ENCODE measurements around the gene NECAP2.
"Not testable (repeated sequence)": the region's sequence is repeated elsewhere in the genome, so short reads cannot be mapped to it uniquely, and the experiment has no call there.

NECAP2 gene

DNA sequence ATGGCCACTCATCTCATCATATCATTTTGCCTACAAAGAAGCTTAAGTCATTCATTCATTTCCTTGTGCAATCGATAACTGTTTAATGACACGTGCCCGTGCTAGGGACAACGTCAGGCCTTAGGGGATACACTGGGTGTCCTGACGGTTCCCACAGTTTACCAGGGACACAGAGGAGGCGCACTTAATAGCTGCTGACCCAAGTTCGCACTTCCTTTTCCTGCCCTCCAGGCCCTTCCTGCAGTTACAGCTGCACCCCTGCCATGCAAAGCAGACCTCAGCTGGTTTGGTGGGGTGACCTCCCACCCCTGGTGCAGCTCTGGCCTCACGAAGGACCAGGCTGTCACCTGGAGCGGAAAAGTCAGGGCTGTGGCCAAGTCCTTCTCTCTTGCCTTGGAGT, 7.5 kb upstream of the NECAP2 start:
- no peak for DNase-seq

DNA sequence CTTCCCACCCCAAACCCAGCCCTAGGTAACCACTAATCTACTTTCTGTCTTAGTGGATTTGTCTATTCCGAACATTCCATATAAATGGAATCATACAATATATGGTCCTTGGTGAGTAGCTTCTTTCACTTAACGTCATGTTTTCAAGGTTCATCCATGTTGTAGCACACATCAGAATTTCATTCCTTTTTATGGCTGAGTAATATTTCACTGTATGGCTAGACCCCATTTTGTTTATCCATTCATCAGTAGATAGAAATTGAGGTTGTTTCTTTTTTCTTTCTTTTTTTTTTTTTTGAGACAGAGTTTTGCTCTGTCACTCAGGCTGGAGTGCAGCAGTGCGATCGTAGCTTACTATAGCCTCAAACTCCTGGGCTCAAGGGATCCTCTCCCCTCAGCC, 6.5 kb upstream of the NECAP2 start:
- DNase-seq: no peak

DNA sequence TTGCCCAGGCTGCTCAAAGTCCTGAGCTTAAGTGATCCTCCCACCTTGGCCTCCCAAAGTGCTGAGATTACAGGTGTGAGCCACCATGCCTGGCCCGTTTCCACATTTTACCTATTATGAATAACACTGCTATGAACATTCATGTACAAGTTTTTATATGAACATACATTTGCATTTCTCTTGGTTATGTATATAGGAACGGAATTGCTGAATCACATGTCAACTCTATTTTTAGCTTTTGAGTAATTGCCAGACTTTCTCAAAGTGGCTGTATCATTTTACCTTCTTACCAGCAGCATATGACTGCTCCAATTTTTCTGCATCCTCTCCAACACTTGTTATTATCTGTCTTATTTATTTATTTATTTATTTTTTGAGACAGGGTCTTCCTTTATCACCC, 6.0 kb upstream of the NECAP2 start:
- DNase-seq: no peak

DNA sequence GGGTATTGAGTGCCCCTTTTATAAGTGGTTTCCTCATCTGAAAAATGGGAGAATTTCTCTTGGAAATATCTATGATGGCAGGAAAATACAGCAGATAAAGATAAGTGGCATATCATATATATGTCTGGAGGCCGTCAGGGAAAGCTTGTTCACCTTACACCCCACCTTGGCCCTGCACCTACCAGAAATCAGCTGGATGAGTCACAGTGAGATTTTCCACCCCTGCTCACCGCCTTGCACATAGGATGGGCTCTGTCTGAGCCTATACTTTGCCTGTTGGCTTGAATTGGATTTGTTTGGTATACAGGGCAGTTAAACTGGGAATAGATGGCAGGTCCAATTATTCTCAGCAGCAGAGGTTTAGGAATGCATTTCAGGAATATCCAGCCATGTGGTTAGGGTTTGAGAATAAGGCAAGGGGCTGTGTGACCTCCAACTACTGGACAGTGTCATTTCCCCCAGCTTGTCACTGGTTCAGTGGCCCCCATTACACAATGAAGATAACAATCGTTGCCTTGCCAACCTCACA, 3.5 kb upstream of the NECAP2 start, which contains the start of gene SPATA21:
SPATA21 (minus strand) TSS at position 479 of the 529 bp plus-strand sequence. CDS start 6,053 bp downstream, outside the sequence.
- no peak for DNase-seq

DNA sequence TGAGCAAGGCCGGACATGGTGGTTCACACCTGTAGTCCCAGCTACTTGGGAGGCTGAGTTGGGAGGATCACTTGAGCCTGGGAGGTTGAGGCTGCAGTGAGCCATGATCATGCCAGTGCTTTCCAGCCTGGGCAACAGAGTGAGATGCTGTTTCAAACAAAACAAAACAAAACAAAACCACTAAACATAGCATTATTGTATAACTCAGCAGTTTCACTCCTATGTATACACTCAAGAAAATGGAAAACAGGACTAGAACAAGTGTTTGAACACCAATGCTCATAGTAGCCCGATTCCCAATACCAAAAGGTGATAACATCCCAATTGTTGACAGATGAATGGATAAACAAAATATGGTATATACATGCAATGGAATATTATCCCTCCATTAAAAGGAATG, 2.0 kb upstream of the NECAP2 start:
- no peak for DNase-seq

DNA sequence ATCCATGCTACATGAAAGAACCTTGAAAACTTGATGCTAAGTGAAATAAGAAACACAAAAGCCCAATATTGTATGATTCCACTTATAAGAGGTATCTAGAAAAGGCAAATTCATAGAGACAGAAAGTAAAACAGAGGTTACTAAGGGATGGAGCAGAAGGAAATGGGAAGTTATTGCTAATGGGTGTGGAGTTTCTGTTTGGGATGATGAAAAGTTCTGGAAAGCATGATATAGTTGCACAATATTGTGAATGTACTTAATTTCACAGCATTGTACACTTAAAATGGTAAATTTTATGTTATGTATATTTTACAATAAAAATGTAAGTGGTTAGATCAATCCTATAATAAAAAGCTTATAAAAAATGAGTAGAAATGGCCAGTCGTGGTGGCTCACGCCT, 1.6 kb upstream of the NECAP2 start:
- DNase-seq: no peak

DNA sequence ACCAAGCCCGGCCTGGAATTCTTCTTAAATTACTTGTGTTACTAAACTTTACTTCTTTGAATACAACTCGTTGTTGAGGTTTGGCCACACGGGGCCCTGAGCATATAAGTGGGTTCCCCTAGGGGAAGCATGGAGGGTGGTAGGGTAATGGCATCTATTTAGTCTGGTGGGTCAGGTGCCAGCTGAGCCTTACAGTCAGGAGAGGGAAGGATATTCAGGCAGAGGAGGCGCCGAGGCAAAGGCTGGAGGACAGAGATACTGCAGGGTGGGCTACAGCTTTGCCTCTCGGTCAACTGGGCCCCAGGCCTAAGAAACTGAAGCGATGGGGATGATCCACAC, 424 bp upstream of the NECAP2 start:
- no peak for DNase-seq

DNA sequence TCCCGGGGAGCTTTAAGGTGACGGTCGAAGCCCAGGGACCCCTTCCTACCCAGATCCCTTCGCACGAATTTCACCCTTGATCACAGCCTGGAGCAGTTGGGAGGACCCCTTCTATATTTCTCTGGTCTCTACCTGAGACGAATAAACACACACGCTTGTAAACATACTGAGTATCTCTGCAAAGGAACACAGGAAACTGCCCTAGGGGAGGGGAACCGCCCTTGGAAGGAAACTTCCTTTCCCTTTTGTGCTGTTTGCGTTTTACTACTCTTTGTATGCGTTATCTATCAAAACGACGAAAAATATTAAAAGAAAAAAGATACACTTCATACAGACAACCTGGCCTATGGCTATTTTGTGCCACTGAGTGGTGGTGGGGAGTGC, 750 bp downstream of the NECAP2 start:
- DNase-seq: no peak

DNA sequence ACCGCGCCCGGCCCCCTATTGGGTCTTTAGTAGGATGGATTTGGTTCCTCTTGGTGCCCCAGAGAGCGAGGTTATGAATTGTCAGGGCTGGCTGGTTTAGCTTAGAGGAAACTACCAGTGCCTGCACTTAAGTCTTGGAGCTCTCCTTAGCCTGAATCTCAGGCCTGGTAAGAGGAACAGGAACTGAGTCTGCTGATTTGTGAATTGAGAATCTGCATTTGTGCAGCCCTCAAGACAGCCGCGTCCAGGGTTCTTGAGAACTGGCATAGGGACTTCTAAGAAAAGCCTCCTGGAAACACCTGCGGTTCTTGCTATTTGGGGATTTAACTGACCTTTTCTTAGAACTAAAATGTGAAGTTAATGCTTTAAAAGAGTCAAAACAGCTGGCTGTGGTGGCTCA, 1.7 kb downstream of the NECAP2 start:
- DNase-seq: no peak

DNA sequence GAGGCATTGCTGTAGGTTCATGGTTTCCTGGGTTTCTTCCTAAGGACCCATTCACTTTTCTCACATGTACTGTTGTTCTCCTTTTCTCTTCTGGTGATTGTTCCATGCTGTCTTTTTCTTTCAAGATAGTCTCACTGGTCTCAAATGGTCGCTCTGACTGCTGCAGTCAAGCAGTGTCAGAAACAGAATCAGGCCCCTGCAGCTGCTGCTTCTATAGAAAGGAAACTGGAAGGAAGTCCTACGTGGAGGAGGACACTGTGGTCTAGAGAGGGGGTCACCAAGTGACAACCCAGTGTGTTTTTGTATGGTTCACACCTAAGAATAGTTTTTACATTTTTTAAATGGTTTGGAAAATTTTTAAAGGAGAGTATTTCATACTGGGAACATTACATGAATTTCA, 2.4 kb downstream of the NECAP2 start:
- no peak for DNase-seq

DNA sequence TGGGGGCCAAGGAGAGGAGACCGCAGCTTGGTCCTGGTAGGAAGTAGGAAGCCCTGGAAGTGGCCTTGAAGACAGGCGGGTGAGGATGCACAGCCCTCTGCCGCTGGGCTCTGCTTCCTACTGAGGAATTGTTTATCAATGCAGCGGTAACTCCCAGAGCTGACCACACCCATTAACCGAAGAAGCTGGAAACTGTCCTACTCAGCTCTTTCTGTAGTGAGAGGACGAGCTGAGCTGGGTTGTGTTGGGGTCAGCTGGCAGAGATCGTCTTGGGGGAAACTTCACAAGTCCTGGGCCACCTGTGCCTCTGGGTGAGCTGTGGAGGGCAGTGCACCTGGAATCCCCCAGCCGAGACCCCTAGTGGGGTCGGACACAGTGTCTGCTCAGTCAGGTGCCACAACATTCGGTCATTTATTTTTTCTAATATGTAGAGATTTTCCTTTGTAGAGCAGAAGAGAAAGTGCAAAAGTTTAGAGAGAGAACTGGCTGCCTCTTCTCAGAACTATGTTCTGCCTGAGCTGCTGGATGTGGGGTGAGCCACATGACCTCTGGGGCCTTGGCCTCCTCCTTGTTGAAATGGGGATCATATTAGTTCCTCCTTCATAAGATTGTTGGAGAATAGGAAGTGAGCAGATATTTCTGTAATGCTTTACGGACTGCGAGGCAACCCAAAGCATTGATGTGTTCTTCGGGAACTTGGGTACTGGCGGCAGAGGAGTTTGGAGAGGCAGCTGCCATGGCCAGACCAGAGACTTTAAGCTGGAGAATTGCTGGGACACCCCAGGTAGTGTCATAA, 3.6 kb downstream of the NECAP2 start:
- no peak for DNase-seq

DNA sequence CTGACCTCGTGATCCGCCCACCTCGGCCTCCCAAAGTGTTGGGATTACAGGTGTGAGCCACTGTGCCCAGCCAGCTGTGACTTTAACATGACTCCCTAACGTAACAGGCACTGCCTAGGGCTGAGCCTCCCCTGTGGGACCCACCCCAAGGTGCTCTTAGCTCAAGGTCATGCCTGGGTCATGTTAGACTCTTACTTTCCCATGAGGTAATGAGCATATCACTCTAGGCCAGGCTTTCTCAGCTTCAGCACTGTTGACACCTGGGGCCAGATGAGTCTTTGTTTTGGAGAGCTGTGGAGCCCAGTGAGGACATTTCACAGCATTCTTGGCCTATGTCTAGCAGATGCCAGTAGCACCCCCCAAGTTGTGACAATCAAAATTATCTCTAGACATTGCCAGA, 4.5 kb downstream of the NECAP2 start:
- no peak for DNase-seq

DNA sequence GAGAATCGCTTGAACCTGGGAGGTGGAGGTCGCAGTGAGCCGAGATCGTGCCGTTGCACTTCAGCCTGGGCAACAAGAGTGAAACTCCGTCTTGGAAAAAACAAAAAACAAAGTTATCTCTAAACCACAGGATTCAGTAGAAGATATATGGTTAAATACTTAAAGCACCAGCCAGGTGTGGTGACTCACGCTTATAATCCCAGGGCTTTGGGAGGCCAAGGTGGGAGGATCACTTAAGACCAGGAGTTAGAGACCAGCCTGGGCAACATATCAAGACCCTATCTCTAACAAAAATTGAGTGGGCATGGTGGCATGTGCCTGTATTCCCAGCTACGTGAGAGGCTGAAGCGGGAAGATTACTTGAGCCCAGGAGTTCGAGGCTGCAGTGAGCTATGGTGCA, 5.6 kb downstream of the NECAP2 start:
- no peak for DNase-seq

DNA sequence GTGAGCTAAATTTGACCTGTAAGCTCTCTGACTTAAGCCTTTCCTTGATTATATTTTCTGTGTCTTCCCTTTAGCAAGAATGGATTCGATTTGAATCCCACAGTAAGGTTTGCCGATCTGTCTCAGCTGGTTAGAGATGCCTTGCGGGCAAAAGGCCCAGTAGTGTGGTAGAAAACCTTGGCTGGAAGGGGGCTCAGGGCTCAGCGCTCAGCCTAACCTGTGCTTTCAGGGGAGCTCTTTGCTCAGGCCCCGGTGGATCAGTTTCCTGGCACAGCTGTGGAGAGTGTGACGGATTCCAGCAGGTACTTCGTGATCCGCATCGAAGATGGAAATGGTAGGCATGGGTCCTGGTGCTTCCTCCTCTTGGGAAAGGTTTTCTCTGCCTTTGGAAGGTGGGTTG, 7.1 kb downstream of the NECAP2 start:
- DNase-seq: no peak

DNA sequence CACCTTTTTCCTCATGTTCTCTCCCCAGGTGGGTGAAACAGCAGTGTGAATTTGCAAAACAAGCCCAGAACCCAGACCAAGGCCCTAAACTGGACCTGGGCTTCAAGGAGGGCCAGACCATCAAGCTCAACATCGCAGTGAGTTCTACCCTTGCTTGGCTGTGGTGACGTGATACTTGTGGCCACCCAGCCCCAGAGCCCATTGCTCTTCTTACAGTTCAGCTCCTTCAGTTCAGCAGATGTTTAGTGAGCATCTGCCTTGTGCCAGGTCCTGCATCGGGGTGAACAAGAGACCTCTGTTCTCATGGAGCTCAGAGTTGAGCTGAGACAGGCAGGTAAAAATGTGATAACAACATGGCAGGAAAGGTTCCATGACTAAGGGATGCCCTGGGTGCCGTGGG, 8.5 kb downstream of the NECAP2 start:
- no peak for DNase-seq

DNA sequence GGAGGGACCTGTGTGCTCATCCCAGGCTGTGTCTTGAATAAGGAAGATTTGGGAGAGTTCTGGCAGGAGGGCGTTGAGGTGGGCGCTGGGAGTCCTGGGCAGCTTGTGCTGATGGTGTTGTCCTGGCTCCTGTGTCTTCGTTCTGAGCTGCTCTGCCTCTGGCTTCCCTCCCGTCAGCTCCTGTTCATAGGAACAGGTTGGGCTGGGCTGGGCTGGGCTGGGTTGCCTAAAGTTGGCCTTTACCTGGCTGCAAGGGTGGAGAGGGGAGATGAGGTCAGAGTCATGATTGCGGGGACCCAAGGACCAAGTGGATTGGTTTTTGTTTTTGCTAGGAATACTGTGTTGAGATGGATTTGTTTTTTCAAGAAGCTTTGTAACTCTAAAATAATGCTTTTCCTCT, 9.1 kb downstream of the NECAP2 start:
- no peak for DNase-seq

DNA sequence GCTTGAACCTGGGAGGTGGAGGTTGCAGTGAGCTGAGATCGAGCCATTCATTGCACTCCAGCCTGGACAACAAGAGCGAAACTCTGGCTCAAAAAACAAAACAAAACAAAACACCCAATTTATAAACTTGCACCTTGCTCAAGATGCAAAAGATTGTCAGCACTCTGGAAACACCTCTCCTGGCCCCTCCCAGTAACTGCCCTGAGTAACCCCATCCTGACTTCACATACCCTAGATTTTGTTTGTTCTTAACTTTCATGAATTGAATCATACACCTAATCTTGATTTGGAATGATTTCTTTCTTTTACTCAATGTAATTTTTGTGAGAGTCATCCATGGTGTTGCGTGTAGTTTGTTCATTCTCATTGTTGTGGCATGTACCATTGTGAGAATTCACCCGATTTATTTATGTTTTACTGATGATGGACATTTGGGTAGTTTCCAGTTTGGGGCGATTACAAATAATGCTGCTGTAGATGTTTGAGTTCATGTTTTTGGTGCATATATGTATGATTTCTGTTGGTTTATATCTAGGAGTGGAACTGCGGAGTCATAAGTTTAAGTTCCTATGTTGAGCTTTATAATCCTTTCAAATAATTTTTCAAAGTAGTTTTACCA, 10.4 kb downstream of the NECAP2 start:
- no peak for DNase-seq

DNA sequence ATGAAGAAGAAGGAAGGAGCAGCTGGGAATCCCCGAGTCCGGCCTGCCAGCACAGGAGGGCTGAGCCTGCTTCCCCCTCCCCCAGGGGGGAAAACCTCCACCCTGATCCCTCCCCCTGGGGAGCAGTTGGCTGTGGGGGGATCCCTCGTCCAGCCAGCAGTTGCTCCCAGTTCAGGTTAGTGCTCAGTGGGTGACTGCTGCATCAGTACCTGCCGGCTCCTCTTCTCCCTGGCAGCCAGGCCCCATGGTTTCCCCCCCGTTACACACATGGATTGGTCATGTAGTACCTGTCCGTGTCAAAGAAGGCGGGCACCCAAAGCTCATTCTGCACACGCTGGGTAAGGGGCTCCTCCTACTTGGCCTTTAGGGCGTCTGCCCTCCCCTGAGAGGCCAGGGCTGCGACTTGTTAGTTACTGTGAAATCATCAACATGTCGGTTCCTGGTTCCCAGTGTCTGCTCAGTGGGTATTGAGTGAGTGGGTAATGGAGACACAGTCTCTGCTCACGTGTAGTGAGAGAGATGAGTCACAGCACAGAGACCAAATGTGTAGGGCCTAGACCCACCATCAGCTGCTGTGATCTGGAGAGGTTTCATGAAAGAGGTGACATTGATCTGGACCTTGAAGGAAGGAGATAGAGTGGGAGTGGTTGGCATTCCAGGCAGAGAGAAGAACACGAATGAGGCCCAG, 11.5 kb downstream of the NECAP2 start:
- no peak for DNase-seq

DNA sequence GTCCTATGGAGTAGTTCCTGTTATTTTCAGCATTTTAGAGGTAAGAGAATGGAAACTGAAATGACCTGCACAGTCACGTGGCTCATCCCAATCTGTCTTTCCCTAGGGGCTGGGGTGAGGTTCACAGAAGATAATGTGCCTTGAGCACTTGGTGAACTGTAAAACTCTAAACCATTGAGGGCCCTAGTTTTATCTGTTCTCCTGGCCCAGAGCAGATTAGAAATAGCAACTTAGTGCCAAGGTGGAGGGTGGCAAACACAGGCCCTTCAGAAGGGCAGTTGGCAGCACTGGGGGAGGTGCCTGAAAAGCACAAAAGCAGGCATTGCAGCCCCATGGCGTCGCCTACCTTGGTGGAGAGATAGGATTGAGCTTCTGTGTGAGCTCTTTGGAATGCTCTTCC, 14.4 kb downstream of the NECAP2 start:
- DNase-seq: not testable (repeated sequence)

DNA sequence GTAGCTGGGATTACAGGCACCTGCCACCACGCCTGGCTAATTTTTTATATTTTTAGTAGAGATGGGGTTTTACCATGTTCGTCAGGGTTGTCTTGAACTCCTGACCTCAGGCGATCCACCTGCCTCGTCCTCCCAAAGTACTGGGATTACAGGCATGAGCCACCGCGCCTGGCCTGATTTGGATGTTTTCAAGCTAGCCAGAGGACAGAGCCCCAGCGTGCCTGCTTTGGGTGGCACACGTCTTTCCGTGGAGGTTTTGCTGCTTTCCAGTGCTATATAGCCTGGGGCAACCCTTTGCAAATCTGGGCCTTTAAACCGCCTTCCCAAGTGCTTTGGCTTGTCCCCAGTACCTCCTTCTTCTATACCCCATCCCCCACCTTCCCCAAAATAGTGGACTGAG, 15.6 kb downstream of the NECAP2 start:
- DNase-seq: not testable (repeated sequence)

DNA sequence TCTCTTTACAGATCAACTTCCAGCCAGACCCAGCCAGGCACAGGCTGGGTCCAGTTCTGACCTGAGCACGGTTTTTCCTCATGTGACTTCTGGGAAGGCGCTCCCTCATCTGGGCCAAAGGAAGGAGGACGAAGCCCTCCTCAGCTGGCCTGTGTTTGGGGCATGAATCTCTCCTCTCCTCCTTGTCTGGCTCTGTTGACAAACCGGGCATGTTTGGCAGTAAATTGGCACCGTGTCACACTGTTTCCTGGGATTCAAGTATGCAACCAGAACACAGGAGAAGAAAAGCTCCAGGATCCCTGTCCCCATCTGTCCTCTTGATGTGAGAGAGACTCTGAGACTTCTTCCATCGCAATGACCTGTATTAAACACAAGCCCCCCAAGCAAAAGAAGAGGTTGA, 18.3 kb downstream of the NECAP2 start:
- no peak for DNase-seq

DNA sequence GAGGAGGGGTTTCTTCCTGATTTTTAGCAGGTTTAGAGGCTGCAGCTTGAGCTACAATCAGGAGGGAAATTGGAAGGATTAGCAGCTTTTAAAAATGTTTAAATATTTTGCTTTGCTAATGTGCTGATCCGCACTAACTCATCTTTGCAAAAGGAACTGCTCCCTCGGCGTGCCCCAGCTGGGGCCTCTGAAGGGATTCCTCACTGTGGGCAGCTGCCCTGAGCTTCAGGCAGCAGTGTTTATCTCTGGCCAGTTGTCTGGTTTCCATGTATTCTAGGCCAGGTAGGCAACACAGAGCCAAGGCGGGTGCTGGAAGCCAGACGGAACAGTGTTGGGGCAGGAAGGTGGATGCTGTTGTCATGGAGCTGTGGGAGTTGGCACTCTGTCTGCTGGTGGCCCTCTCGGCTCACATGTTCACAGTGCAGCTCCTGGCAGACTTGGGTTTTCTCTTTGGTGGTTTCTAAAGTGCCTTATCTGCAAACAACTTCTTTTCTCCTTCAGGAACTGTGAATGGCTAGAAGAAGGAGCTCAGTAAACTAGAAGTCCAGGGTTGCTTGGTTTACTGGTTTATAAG, 18.9 kb downstream of the NECAP2 start:
- DNase-seq: no peak

DNA sequence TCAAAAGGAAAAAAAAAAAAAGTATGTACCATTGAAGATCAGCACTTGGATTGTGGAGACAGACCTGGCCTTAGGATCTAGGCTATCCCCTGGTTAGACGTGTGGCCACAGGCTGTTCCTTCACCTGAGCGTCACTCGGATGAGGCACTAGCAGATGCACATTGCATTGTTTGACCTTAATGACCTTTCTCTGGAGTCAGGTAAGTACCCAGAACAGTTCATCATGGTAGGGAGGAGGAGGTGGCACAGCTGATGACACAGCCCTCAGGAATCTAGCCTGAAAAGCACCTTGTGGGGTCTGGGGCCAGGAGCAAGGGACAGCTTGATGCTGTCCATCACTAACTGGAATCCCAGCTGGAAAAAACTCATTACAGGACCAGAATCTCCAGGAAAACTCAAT, 21.2 kb downstream of the NECAP2 start:
- DNase-seq: no peak
